ENCODE results near the gene ATP5PF. TPM values are rescaled to one million over a fixed set of nuclear protein-coding genes. Genes with fewer than 3 reads are reported as not detected.

ATP5PF gene
- total and polyA plus RNA-seq, 2 donors (not counting 3 experiments of a cell fraction or from before 2014, with no cell fraction given): 132 to 194 TPM

GRCh38 chr21:25764065-25764464 lies 29.4 kb upstream of the ATP5PF start:
- DNase-seq (ENCODE audit: low read depth, low spot score) (no peak), FAIRE-seq (no peak)
- no peak overlapping the region for H3K9ac ChIP-seq (replicated peaks; ENCODE audit: extremely low read depth, insufficient read depth, low read length)
- BruUV-seq (replicated peaks): no TSS peak
- no peak overlapping the region for H2AFZ ChIP-seq (ENCODE audit: low read depth, low read length)
- H4K20me1 ChIP-seq (replicated peaks; ENCODE audit: control insufficient read depth, extremely low read depth, insufficient read depth, low read length): no peaks in the 10 kb centered on the region
- TF ChIP-seq GATA2 (IDR thresholded peaks at IDR 0.05; ENCODE audit: insufficient read depth, insufficient read length, low read depth, low read length) (no peak), FOS (IDR thresholded peaks at IDR 0.05; ENCODE audit: borderline replicate concordance, insufficient read depth, low read length) (no peak), MYC (IDR thresholded peaks at IDR 0.05; ENCODE audit: low read depth, low read length) (no peak), MAX (IDR thresholded peaks at IDR 0.05; ENCODE audit: insufficient read depth, insufficient read length) (no peak), POLR2AphosphoS5 (IDR thresholded peaks at IDR 0.05; ENCODE audit: insufficient read depth, low read depth, low read length) (no peak), EZH2 (IDR thresholded peaks at IDR 0.05; ENCODE audit: borderline replicate concordance, low read depth, low read length, severe bottlenecking) (no peak)
- H3K79me2 ChIP-seq (ENCODE audit: control insufficient read depth, insufficient read depth, low read length): no peaks in the 10 kb centered on the region
- ChIA-PET POLR2A (no interaction called here), CTCF (no interaction called here)
- no peaks in the 10 kb centered on the region for H3K27me3 ChIP-seq (ENCODE audit: control insufficient read depth in 2 of 2, insufficient read depth in 2 of 2, low read length in 2 of 2)
- dilution Hi-C loops (cut with MboI; ENCODE audit: extremely low pct_ligation_motif_present, low sequenced_read_pairs): no loop called here
- no peak overlapping the region for H3K4me2 ChIP-seq (ENCODE audit: insufficient read depth, low read length)
- no peaks in the 10 kb centered on the region for H3K9me3 ChIP-seq (replicated peaks; ENCODE audit: control insufficient read depth, insufficient read depth, low read length)
- H3K9me1 ChIP-seq (replicated peaks; ENCODE audit: control insufficient read depth, extremely low read depth, insufficient read depth, low read length): no peaks in the 10 kb centered on the region
- H3K4me1 ChIP-seq (ENCODE audit: control insufficient read depth, extremely low read depth, insufficient read depth, low read length): no peaks in the 10 kb centered on the region
- peaks cover 9 to 11% of the 10 kb centered on the region in 2 experiments for H3K36me3 ChIP-seq (ENCODE audit: control insufficient read depth in 2 of 2, extremely low read depth in 1 of 2, insufficient read depth in 2 of 2, low read length in 2 of 2)
- H3K27ac ChIP-seq (ENCODE audit: insufficient read depth, low read depth, low read length): no peak overlapping the region
- H3K4me3 ChIP-seq (replicated peaks in 1 of 3; ENCODE audit: insufficient read depth in 1 of 3, low read depth in 1 of 3, low read length in 3 of 3): no peak overlapping the region
- intact Hi-C loops (cut with micrococcal nuclease): no loop called here

DNA sequence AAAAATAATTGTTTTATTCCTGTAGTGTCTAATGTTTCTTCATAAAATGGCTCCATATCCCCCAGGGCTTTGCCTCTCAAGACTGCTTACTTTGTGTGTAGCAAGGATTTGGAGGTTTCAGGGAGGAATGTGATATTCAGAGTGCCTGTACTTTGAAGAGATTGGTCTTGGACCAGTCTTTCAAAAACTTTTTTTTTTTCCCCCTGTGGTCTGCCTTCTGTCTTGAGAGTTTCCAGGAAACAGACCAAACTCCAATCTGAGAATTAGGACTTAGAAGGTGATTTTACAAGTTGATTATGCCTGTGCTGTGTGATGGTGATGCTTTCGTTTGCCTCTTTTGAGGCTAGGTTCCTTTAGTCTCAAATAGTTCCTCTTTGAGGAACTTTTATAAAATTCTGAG lies 26.0 kb upstream of the ATP5PF start:
- DNase-seq (ENCODE audit: low read depth, low spot score): no peak
- BruUV-seq (replicated peaks): no TSS peak
- Histone ChIP-seq H4K20me1 (replicated peaks; ENCODE audit: control insufficient read depth, extremely low read depth, insufficient read depth, low read length) (no peaks in the 10 kb centered on the region), H3K27me3 (ENCODE audit: control insufficient read depth in 2 of 2, insufficient read depth in 2 of 2, low read length in 2 of 2) (no peaks in the 10 kb centered on the region), H3K9ac (replicated peaks; ENCODE audit: extremely low read depth, insufficient read depth, low read length) (no peak overlapping the region), H2AFZ (ENCODE audit: low read depth, low read length) (no peak overlapping the region), H3K4me3 (replicated peaks in 1 of 3; ENCODE audit: insufficient read depth in 1 of 3, low read depth in 1 of 3, low read length in 3 of 3) (no peak overlapping the region), H3K9me1 (replicated peaks; ENCODE audit: control insufficient read depth, extremely low read depth, insufficient read depth, low read length) (no peaks in the 10 kb centered on the region), H3K79me2 (ENCODE audit: control insufficient read depth, insufficient read depth, low read length) (no peaks in the 10 kb centered on the region), H3K9me3 (replicated peaks; ENCODE audit: control insufficient read depth, insufficient read depth, low read length) (no peaks in the 10 kb centered on the region), H3K27ac (ENCODE audit: insufficient read depth, low read depth, low read length) (no peak overlapping the region), H3K4me2 (ENCODE audit: insufficient read depth, low read length) (no peak overlapping the region), H3K36me3 (ENCODE audit: control insufficient read depth in 2 of 2, extremely low read depth in 1 of 2, insufficient read depth in 2 of 2, low read length in 2 of 2) (peaks cover 9 to 11% of the 10 kb centered on the region in 2 experiments), H3K4me1 (ENCODE audit: control insufficient read depth, extremely low read depth, insufficient read depth, low read length) (peaks cover 10% of the 10 kb centered on the region)
- ChIA-PET POLR2A (no interaction called here), CTCF (no interaction called here)
- FAIRE-seq: no peak
- intact Hi-C loops (cut with micrococcal nuclease): no loop called here
- dilution Hi-C loops (cut with MboI; ENCODE audit: extremely low pct_ligation_motif_present, low sequenced_read_pairs): no loop called here
- TF ChIP-seq POLR2AphosphoS5 (IDR thresholded peaks at IDR 0.05; ENCODE audit: insufficient read depth, low read depth, low read length) (no peak), MYC (IDR thresholded peaks at IDR 0.05; ENCODE audit: low read depth, low read length) (no peak), GATA2 (IDR thresholded peaks at IDR 0.05; ENCODE audit: insufficient read depth, insufficient read length, low read depth, low read length) (no peak), POLR2A (IDR thresholded peaks at IDR 0.05; ENCODE audit: low read depth, low read length) (no peak), JUN (IDR thresholded peaks at IDR 0.05; ENCODE audit: borderline replicate concordance, insufficient read depth, insufficient read length, low read depth) (no peak), EZH2 (IDR thresholded peaks at IDR 0.05; ENCODE audit: borderline replicate concordance, low read depth, low read length, severe bottlenecking) (no peak), FOS (IDR thresholded peaks at IDR 0.05; ENCODE audit: borderline replicate concordance, insufficient read depth, low read length) (no peak), MAX (IDR thresholded peaks at IDR 0.05; ENCODE audit: insufficient read depth, insufficient read length) (no peak)
- TF ChIP-seq, protein P1, sequence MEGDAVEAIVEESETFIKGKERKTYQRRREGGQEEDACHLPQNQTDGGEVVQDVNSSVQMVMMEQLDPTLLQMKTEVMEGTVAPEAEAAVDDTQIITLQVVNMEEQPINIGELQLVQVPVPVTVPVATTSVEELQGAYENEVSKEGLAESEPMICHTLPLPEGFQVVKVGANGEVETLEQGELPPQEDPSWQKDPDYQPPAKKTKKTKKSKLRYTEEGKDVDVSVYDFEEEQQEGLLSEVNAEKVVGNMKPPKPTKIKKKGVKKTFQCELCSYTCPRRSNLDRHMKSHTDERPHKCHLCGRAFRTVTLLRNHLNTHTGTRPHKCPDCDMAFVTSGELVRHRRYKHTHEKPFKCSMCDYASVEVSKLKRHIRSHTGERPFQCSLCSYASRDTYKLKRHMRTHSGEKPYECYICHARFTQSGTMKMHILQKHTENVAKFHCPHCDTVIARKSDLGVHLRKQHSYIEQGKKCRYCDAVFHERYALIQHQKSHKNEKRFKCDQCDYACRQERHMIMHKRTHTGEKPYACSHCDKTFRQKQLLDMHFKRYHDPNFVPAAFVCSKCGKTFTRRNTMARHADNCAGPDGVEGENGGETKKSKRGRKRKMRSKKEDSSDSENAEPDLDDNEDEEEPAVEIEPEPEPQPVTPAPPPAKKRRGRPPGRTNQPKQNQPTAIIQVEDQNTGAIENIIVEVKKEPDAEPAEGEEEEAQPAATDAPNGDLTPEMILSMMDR (IDR thresholded peaks at IDR 0.05; ENCODE audit: extremely low read depth in 1 of 2, insufficient read depth in 1 of 2, low read depth in 1 of 2, low read length in 2 of 2): no peak
